NCI-H1436 (cell line): ENCODE results near the gene RER1.

Source experiments
- DNase-seq: peaks from one replicate; lab custom pipeline; 2025; lab: John Stamatoyannopoulos, UW

RER1 gene

GRCh38 chr1:2389644-2390043 lies 2.0 kb upstream of the RER1 start:
- no peak for DNase-seq

- no peak for DNase-seq
Measured at GRCh38 chr1:2391931-2392509, 379 bp downstream of the RER1 start.

GRCh38 chr1:2392686-2393085 lies 1.0 kb downstream of the RER1 start:
- DNase-seq: no peak

- DNase-seq: no peak
Measured at GRCh38 chr1:2393471-2393877, 1.8 kb downstream of the RER1 start.

GRCh38 chr1:2394220-2394619 lies 2.6 kb downstream of the RER1 start:
- DNase-seq: no peak

GRCh38 chr1:2394761-2395160 lies 3.1 kb downstream of the RER1 start:
- no peak for DNase-seq

GRCh38 chr1:2395245-2395644 lies 3.6 kb downstream of the RER1 start:
- DNase-seq: no peak

GRCh38 chr1:2396059-2396458 lies 4.4 kb downstream of the RER1 start:
- no peak for DNase-seq

- DNase-seq: no peak
Measured at GRCh38 chr1:2396476-2396875, 4.8 kb downstream of the RER1 start.

- no peak for DNase-seq
Measured at GRCh38 chr1:2397007-2397679, 5.5 kb downstream of the RER1 start.

- DNase-seq: no peak
Measured at GRCh38 chr1:2398871-2399270, 7.2 kb downstream of the RER1 start.

- no peak for DNase-seq
Measured at GRCh38 chr1:2399890-2400575, 8.4 kb downstream of the RER1 start.

GRCh38 chr1:2400576-2400909 lies 8.9 kb downstream of the RER1 start:
- no peak for DNase-seq

GRCh38 chr1:2400950-2401649 lies 9.5 kb downstream of the RER1 start:
- no peak for DNase-seq

- DNase-seq: no peak
Measured at GRCh38 chr1:2402420-2402819, 10.8 kb downstream of the RER1 start.

GRCh38 chr1:2403273-2403672 lies 11.6 kb downstream of the RER1 start:
- no peak for DNase-seq

- DNase-seq: no peak
Measured at GRCh38 chr1:2404142-2404889, 12.7 kb downstream of the RER1 start.

GRCh38 chr1:2404890-2405511 lies 13.4 kb downstream of the RER1 start:
- no peak for DNase-seq

- DNase-seq: no peak
Measured at GRCh38 chr1:2405588-2406295, 14.1 kb downstream of the RER1 start.

- no peak for DNase-seq
Measured at GRCh38 chr1:2406451-2407041, 14.9 kb downstream of the RER1 start.
